Measurements from ENCODE around the gene BBOX1. TPM values are rescaled to one million over a fixed set of nuclear protein-coding genes. Genes with fewer than 3 reads are reported as not detected.
A peak's percentile ranks its signal among the peaks of the same experiment; 100 is the strongest.

The BBOX1 gene
- total RNA-seq, 4 donors from 2014 or later: not detected

DNA sequence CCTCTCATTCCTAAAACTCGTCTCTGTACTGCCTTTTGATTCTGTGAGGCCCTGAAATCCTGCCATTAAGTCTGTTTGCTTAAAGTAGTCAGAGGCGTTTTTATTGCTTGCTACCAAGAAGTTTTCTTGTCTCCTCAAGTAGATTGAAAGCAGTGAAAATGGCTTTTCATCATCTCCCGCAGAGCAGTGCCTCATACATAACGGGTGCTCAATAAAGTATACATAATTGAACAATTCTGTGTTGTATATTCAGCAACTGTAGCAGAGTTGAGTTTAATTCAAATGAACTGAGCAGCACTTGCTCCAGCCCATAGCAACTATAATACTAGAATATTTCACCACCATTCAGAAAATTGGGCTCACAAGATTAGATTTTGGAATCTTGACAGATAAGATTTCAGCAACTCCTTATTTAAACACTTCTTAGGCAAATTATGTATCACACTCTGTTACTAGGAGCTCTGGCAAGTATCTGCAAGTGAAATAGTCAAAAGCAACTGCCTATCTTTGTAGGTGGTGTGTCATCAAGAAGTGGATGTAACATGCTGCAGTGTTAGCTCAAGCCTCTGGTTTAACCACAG is 26.7 kb upstream of the BBOX1 start:
- peak; percentile 92 for ATAC-seq (ENCODE audit: low FRiP score)
- no peak for DNase-seq (ENCODE audit: low spot score)
- TF ChIP-seq, protein P1, sequence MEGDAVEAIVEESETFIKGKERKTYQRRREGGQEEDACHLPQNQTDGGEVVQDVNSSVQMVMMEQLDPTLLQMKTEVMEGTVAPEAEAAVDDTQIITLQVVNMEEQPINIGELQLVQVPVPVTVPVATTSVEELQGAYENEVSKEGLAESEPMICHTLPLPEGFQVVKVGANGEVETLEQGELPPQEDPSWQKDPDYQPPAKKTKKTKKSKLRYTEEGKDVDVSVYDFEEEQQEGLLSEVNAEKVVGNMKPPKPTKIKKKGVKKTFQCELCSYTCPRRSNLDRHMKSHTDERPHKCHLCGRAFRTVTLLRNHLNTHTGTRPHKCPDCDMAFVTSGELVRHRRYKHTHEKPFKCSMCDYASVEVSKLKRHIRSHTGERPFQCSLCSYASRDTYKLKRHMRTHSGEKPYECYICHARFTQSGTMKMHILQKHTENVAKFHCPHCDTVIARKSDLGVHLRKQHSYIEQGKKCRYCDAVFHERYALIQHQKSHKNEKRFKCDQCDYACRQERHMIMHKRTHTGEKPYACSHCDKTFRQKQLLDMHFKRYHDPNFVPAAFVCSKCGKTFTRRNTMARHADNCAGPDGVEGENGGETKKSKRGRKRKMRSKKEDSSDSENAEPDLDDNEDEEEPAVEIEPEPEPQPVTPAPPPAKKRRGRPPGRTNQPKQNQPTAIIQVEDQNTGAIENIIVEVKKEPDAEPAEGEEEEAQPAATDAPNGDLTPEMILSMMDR (IDR thresholded peaks at IDR 0.05): no peak

DNA sequence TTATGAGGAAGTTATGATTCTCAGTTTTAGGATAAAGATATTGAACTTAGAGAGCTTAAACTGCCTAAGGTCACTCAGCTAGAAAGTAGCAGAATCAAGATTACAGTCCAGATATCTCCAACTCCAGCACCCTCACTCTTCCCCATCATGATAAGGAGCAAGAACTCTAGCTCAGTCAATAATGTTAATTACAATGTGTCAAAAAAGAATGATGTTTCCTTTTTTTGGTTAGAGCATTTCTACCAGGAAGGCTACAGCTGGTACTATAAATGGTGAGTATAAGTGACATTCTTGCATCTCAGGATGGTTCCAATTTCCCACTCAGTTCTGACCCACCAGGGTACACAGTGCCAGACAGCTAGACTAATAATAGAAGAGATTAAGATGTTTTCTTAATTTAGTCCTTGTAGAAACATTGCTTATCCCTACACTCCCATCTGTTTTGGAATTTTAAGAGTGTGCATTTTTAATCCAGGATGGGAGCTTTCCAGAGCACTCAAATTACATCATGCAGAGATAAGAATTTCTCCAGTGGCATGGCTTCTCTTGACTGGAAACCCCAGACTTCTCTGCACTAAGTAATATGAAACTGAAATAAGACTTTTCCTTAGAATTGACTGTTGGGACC is 21.6 kb upstream of the BBOX1 start:
- DNase-seq (ENCODE audit: low spot score) (no peak), ATAC-seq (ENCODE audit: low FRiP score) (no peak)
- TF ChIP-seq, protein P1 (IDR thresholded peaks at IDR 0.05): no peak

DNA sequence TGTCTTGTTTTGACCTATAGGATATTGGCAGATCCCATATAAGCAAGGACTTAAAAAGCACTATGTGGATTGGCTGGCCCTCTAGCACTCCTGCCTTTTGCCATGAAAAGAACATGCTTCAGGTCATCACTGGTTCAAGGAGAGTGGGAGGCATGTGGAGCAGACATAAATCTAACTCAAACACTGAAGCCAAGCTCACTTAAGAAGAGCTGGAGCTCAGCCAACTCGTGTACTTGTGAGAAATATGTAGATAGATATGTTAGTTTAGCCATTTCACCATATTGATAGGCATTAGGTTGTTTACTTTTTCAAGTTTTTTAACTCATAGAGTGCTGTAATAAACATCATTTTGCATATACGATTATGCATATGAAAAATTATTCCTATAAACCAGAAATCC is 19.9 kb upstream of the BBOX1 start:
- DNase-seq (ENCODE audit: low spot score) (no peak), ATAC-seq (ENCODE audit: low FRiP score) (no peak)
- TF ChIP-seq, protein P1 (IDR thresholded peaks at IDR 0.05): no peak

DNA sequence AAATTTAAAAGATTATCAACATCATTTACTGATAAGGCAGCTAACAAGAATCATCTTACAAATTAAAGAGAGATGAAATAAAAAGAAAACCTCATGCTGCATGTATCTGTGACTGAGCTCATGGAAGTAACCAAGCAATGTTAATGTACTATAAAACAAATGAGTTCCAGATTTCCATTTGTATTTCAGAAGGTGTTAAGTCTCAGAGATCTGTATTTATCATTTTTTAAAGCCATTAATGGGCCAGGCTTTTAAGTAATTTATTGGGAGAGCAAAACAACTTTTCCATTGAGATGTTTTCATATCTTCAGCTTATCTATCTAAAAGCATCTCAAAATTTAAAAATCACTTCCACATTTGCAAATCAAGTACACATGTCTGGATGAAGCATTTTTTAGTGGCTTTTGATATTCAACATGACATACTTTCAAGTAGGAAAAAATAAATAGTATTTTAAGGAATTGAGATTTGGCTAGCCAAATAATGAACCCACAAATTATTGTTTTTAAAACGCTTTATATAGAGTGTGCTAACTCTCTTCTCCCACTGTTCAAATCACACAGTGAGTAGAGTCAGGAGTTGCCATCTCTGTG is 17.9 kb upstream of the BBOX1 start:
- DNase-seq (ENCODE audit: low spot score): no peak
- ATAC-seq (ENCODE audit: low FRiP score): no peak
- TF ChIP-seq, protein P1 (IDR thresholded peaks at IDR 0.05): no peak

DNA sequence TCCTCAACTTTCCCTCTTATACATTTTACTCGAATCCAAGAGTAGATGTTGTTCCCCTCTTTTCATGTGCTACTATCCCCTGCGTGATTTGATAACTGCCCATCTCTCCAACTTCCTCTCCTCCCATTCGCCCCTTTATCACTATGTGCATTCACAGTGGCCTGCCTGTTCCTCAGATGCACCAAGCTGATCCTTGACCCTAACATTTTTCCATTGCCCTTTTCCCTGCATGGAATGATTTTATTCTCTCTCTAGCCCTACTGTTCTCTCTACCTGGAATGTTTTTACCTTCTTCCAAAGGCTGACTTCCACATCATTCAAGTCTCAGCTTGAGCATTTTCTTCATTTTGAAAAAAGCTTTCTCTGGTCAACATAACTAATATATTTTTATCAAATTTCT is 15.8 kb upstream of the BBOX1 start:
- DNase-seq (ENCODE audit: low spot score) (no peak), ATAC-seq (ENCODE audit: low FRiP score) (no peak)
- TF ChIP-seq, protein P1 (IDR thresholded peaks at IDR 0.05): no peak

DNA sequence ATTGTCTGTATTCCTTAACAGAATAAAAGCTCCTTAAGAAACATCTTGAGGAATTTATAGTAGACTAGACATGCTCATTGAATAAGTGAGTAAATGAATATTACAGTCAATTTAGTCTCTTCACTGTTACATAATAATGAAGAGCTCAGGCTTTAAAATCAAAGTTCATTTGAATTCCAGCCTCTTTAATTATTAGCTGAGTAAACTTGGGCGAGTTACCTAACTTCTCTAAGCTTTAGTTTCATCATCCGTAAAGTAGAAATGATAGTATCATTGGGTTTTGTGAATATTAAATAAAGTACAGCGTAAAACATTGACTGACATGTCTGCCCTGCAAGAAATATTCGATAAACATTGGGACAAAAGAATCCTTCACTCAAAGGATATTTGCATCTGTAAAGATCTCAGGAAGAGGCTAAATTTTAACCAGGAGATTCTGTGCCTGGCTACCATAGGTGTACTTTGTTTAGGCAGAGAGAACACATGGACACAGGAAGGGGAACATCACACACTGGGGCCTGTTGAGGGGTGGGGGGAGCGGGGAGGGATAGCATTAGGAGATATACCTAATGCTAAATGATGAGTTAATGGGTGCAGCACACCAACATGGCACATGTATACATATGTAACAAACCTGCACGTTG is 15.2 kb upstream of the BBOX1 start:
- DNase-seq (ENCODE audit: low spot score) (no peak), ATAC-seq (ENCODE audit: low FRiP score) (no peak)
- TF ChIP-seq, protein P1 (IDR thresholded peaks at IDR 0.05): no peak
